IPS DF 19.7 (cell line): ENCODE results near the gene YAF2.
"Not testable (repeated sequence)": the region's sequence is repeated elsewhere in the genome, so short reads cannot be mapped to it uniquely, and the experiment has no call there.

Experiments
- DNase-seq: peaks from one replicate; pipeline ENCODE4 v3.0.0-alpha.2; 2013; ENCODE audit warnings: low read depth, low spot score

YAF2 gene

GRCh38 chr12:42196723-42197603 lies 41.1 kb downstream of the YAF2 start:
- DNase-seq, result no peak

GRCh38 chr12:42192686-42193085 lies 45.4 kb downstream of the YAF2 start:
- DNase-seq, result no peak

- no peak for DNase-seq
Measured at GRCh38 chr12:42192258-42192657, 45.8 kb downstream of the YAF2 start.

GRCh38 chr12:42190376-42190775 lies 47.7 kb downstream of the YAF2 start:
- no peak for DNase-seq

GRCh38 chr12:42188275-42188674 lies 49.8 kb downstream of the YAF2 start:
- DNase-seq, result not testable (repeated sequence)

- no peak for DNase-seq
Measured at GRCh38 chr12:42187799-42188198, 50.2 kb downstream of the YAF2 start.

- no peak for DNase-seq
Measured at GRCh38 chr12:42186793-42187192, 51.3 kb downstream of the YAF2 start.

- no peak for DNase-seq
Measured at GRCh38 chr12:42182394-42182793, 55.7 kb downstream of the YAF2 start.

GRCh38 chr12:42180990-42181596 lies 57.0 kb downstream of the YAF2 start:
- DNase-seq, result no peak

GRCh38 chr12:42178101-42178500 lies 59.9 kb downstream of the YAF2 start:
- DNase-seq, result no peak

GRCh38 chr12:42174978-42175377 lies 63.1 kb downstream of the YAF2 start:
- no peak for DNase-seq

GRCh38 chr12:42173961-42174521 lies 64.0 kb downstream of the YAF2 start:
- DNase-seq, result no peak

GRCh38 chr12:42172441-42173210 lies 65.4 kb downstream of the YAF2 start:
- DNase-seq, result no peak

GRCh38 chr12:42167711-42168110 lies 70.3 kb downstream of the YAF2 start:
- DNase-seq, result no peak

- DNase-seq, result no peak
Measured at GRCh38 chr12:42166501-42166900, 71.5 kb downstream of the YAF2 start.

GRCh38 chr12:42163913-42164312 lies 74.1 kb downstream of the YAF2 start:
- DNase-seq, result no peak

- no peak for DNase-seq
Measured at GRCh38 chr12:42162965-42163364, 75.1 kb downstream of the YAF2 start.

GRCh38 chr12:42162193-42162592 lies 75.9 kb downstream of the YAF2 start:
- no peak for DNase-seq

GRCh38 chr12:42161529-42161928 lies 76.5 kb downstream of the YAF2 start:
- no peak for DNase-seq

- no peak for DNase-seq
Measured at GRCh38 chr12:42156232-42156631, 81.8 kb downstream of the YAF2 start.

GRCh38 chr12:42145552-42146215 lies 92.4 kb downstream of the YAF2 start:
- no peak for DNase-seq

- DNase-seq, result no peak
Measured at GRCh38 chr12:42145197-42145549, 92.9 kb downstream of the YAF2 start.
